Thoracic aorta (tissue), 2 donors: Measurements from ENCODE around the gene NEAT1. TPM values are rescaled to one million over a fixed set of nuclear protein-coding genes. Genes with fewer than 3 reads are reported as not detected.

Source experiments
- ATAC-seq: fragments of 150-250 bp; one replicate; pipeline ENCODE4 v1.8.0; 2017; ENCODE audit warnings: low read depth; ENCODE audit not compliant: insufficient number of reproducible peaks, low FRiP score
- DNase-seq: peaks from one replicate; pipeline ENCODE4 v3.0.0-alpha.2; 2020; ENCODE audit warnings: low spot score
- H3K27ac ChIP-seq, 2 donors: fragments of 200-600 bp; sonication (generic); 1 replicate in 1 of 2; 2 replicates in 1 of 2; pipeline ENCODE4 v1.5.1; 2016; ENCODE audit warnings: mild to moderate bottlenecking in 2 of 2, moderate library complexity in 2 of 2
- H3K27me3 ChIP-seq: fragments of 200-600 bp; sonication (generic); replicated peaks from 2 replicates; pipeline ENCODE4 v1.6.0; 2016; ENCODE audit warnings: mild to moderate bottlenecking; ENCODE audit not compliant: insufficient read depth
- H3K36me3 ChIP-seq: fragments of 200-600 bp; sonication (generic); one replicate; pipeline ENCODE4 v1.5.1; 2016
- H3K4me1 ChIP-seq, 2 donors: fragments of 200-600 bp; sonication (generic); 1 replicate in 1 of 2; 2 replicates in 1 of 2; pipeline versions ENCODE4 v1.5.1 to v1.6.0; 2016; ENCODE audit warnings: low read depth in 2 of 2, mild to moderate bottlenecking in 1 of 2; ENCODE audit not compliant: control insufficient read depth in 1 of 2
- H3K4me3 ChIP-seq: fragments of 200-600 bp; sonication (generic); 2 replicates; pipeline ENCODE4 v1.5.1; 2016; ENCODE audit warnings: mild to moderate bottlenecking
- H3K9me3 ChIP-seq: fragments of 200-600 bp; sonication (generic); 2 replicates; pipeline ENCODE4 v1.5.1; 2016
- total RNA-seq, 2 donors: library from RNA; depleted of rRNA; stranded (reverse); fragments of >200 nt; gene quantifications; one replicate each; pipeline versions ENCODE4 v1.1.0 to v1.2.3, GENCODE V29; 2016
- TF ChIP-seq, protein P1 (sequence below): fragments of 200-600 bp; sonication (generic); IDR thresholded peaks from one replicate; pipeline ENCODE4 v1.5.1; 2019; ENCODE audit warnings: antibody characterized with exemption

Gene NEAT1
- total RNA-seq, 2 donors from 2014 or later = 848 to 1,659 TPM

GRCh38 chr11:65380460-65381119 lies 42.0 kb upstream of the NEAT1 start:
- Histone ChIP-seq H3K27me3 (no peaks in the 10 kb centered on the region), H3K4me3 (no peak overlapping the region), H3K27ac (no peak overlapping the region), H3K36me3 (no peaks in the 10 kb centered on the region), H3K4me1 (peaks cover 9 to 44% of the 10 kb centered on the region in 2 donors), H3K9me3 (no peaks in the 10 kb centered on the region)
- TF ChIP-seq, protein P1, sequence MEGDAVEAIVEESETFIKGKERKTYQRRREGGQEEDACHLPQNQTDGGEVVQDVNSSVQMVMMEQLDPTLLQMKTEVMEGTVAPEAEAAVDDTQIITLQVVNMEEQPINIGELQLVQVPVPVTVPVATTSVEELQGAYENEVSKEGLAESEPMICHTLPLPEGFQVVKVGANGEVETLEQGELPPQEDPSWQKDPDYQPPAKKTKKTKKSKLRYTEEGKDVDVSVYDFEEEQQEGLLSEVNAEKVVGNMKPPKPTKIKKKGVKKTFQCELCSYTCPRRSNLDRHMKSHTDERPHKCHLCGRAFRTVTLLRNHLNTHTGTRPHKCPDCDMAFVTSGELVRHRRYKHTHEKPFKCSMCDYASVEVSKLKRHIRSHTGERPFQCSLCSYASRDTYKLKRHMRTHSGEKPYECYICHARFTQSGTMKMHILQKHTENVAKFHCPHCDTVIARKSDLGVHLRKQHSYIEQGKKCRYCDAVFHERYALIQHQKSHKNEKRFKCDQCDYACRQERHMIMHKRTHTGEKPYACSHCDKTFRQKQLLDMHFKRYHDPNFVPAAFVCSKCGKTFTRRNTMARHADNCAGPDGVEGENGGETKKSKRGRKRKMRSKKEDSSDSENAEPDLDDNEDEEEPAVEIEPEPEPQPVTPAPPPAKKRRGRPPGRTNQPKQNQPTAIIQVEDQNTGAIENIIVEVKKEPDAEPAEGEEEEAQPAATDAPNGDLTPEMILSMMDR = no peak
- ATAC-seq (no peak), DNase-seq (no peak)

GRCh38 chr11:65381716-65382032 lies 40.9 kb upstream of the NEAT1 start:
- no peak for DNase-seq
- no peaks in the 10 kb centered on the region for H3K36me3 ChIP-seq
- no peak for ATAC-seq
- peak overlapping the region; percentile 73 for H3K4me3 ChIP-seq
- H3K9me3 ChIP-seq = no peaks in the 10 kb centered on the region
- peaks cover 9 to 44% of the 10 kb centered on the region in 2 donors for H3K4me1 ChIP-seq
- H3K27ac ChIP-seq = peak overlapping the region; percentile 94 to 97
- TF ChIP-seq, protein P1 = no peak
- no peaks in the 10 kb centered on the region for H3K27me3 ChIP-seq

DNA sequence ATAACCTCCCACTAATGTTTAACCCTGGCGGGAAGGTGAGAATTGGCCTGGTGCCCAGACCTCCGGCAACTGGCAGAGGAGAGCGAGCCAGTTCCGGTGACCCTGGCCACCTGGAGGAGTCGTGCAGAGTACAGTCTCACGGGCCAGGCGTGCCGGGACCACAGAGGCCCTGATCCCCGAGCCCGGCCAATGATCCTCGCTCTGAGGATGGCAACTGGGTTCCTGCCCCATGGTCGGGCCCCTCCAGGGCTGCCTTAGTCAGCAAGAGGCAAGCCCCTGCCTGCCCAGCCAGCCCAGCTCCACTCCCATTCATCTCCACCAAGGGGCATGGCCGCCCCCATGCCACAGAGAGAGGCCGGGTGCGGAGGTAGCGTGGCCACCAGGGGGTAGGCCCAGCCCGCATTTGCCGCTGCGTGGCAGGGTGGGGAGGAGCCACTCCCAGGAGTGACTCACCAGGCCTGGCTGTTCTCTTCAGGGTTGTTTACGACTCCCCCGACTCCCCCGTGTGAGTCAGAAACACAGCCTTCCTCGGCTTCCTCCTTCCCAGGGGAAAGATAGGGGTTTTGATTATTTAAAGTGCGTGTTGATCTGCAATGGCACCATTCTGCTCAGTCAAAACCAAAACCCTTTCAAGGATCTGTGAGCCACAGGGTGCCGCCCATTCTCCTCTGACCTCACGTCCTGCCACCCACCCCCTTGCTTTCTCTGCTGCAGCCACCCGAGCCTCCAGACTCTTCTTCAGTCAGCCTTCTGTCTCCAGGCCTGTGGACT lies 40.4 kb upstream of the NEAT1 start, which contains the start of gene SLC25A45:
Gene SLC25A45, minus strand, starts transcription at position 614 of the 771 bp plus-strand sequence. CDS start 695 bp downstream, outside the sequence.
- ATAC-seq = peak; percentile 85
- Histone ChIP-seq H3K4me1 (peaks cover 12 to 48% of the 10 kb centered on the region in 2 donors), H3K27me3 (no peaks in the 10 kb centered on the region), H3K4me3 (peak within 1 kb of the TSS; percentile 73), H3K36me3 (no peaks in the 10 kb centered on the region), H3K9me3 (no peaks in the 10 kb centered on the region), H3K27ac (peak within 1 kb of the TSS; percentile 94 to 97)
- TF ChIP-seq, protein P1 = peak; percentile 90
- peak; percentile 86 for DNase-seq

- H3K27me3 ChIP-seq = no peaks in the 10 kb centered on the region
- DNase-seq (no peak), ATAC-seq (no peak)
- TF ChIP-seq, protein P1 = no peak
- no peaks in the 10 kb centered on the region for H3K9me3 ChIP-seq
- peak overlapping the region; percentile 94 to 97 for H3K27ac ChIP-seq
- peak overlapping the region; percentile 73 for H3K4me3 ChIP-seq
- H3K4me1 ChIP-seq = peaks cover 17 to 55% of the 10 kb centered on the region in 2 donors
- H3K36me3 ChIP-seq = no peaks in the 10 kb centered on the region
These were observed 39.7 kb upstream of the NEAT1 start for GRCh38 chr11:65382804-65383368.

GRCh38 chr11:65383778-65384177 lies 38.8 kb upstream of the NEAT1 start:
- H3K27me3 ChIP-seq = no peaks in the 10 kb centered on the region
- TF ChIP-seq, protein P1 = no peak
- peak overlapping the region; percentile 94 to 97 for H3K27ac ChIP-seq
- no peak for DNase-seq
- no peaks in the 10 kb centered on the region for H3K36me3 ChIP-seq
- ATAC-seq = no peak
- no peak overlapping the region for H3K4me3 ChIP-seq
- H3K9me3 ChIP-seq = no peaks in the 10 kb centered on the region
- H3K4me1 ChIP-seq = peaks cover 24 to 64% of the 10 kb centered on the region in 2 donors
